ENCODE measurements around the gene COG2.
"Not testable (repeated sequence)": the region's sequence is repeated elsewhere in the genome, so short reads cannot be mapped to it uniquely, and the experiment has no call there.

The COG2 gene

GRCh38 chr1:230679192-230679591, 36.9 kb downstream of the COG2 start:
- DNase-seq (ENCODE audit: low spot score) = no peak

GRCh38 chr1:230679825-230680224, 37.5 kb downstream of the COG2 start:
- DNase-seq (ENCODE audit: low spot score) = no peak

GRCh38 chr1:230680300-230681025, 38.2 kb downstream of the COG2 start:
- no peak for DNase-seq (ENCODE audit: low spot score)

- peak; percentile 95 for DNase-seq (ENCODE audit: low spot score)
These were observed 39.3 kb downstream of the COG2 start for GRCh38 chr1:230681599-230681998.

- peak; percentile 22 for DNase-seq (ENCODE audit: low spot score)
These were observed 40.0 kb downstream of the COG2 start for GRCh38 chr1:230682274-230682673.

GRCh38 chr1:230682882-230683610, 40.8 kb downstream of the COG2 start:
- peak; percentile 49 for DNase-seq (ENCODE audit: low spot score)

GRCh38 chr1:230684146-230684545, 41.9 kb downstream of the COG2 start:
- peak; percentile 85 for DNase-seq (ENCODE audit: low spot score)

- DNase-seq (ENCODE audit: low spot score) = no peak
These were observed 42.7 kb downstream of the COG2 start for GRCh38 chr1:230684998-230685397.

- DNase-seq (ENCODE audit: low spot score) = no peak
These were observed 44.5 kb downstream of the COG2 start for GRCh38 chr1:230686747-230687146.

GRCh38 chr1:230690101-230690500, 47.8 kb downstream of the COG2 start:
- DNase-seq (ENCODE audit: low spot score) = no peak

GRCh38 chr1:230691615-230692014, 49.3 kb downstream of the COG2 start:
- DNase-seq (ENCODE audit: low spot score) = no peak

GRCh38 chr1:230693221-230693620, 50.9 kb downstream of the COG2 start:
- no peak for DNase-seq (ENCODE audit: low spot score)

GRCh38 chr1:230693777-230694176, 51.5 kb downstream of the COG2 start:
- DNase-seq (ENCODE audit: low spot score) = no peak

- DNase-seq (ENCODE audit: low spot score) = no peak
These were observed 52.2 kb downstream of the COG2 start for GRCh38 chr1:230694464-230694863.

GRCh38 chr1:230694991-230695390, 52.7 kb downstream of the COG2 start:
- DNase-seq (ENCODE audit: low spot score) = no peak

GRCh38 chr1:230696218-230696617, 53.9 kb downstream of the COG2 start:
- no peak for DNase-seq (ENCODE audit: low spot score)

- DNase-seq (ENCODE audit: low spot score) = no peak
These were observed 54.6 kb downstream of the COG2 start for GRCh38 chr1:230696722-230697437.

- DNase-seq (ENCODE audit: low spot score) = no peak
These were observed 55.8 kb downstream of the COG2 start for GRCh38 chr1:230698130-230698529.

GRCh38 chr1:230698964-230699363, 56.7 kb downstream of the COG2 start:
- DNase-seq (ENCODE audit: low spot score) = not testable (repeated sequence)

- no peak for DNase-seq (ENCODE audit: low spot score)
These were observed 57.4 kb downstream of the COG2 start for GRCh38 chr1:230699716-230700115.

GRCh38 chr1:230700132-230700531, 57.9 kb downstream of the COG2 start:
- no peak for DNase-seq (ENCODE audit: low spot score)

- no peak for DNase-seq (ENCODE audit: low spot score)
These were observed 59.2 kb downstream of the COG2 start for GRCh38 chr1:230701434-230701833.

Data from kidney tubule cell (primary cell).